K562 (cell line): ENCODE measurements around the gene PPP1R14C. TPM values are rescaled to one million over a fixed set of nuclear protein-coding genes. Genes with fewer than 3 reads are reported as not detected.
A peak's percentile ranks its signal among the peaks of the same experiment; 100 is the strongest.

ENCODE experiments used
- BCL6 ChIP-seq: fragments of 250-450 bp; sonication (Bioruptor Pico); IDR thresholded peaks from 2 replicates; pipeline ENCODE4 v1.4.0; 2020
- CHD2 ChIP-seq: IDR thresholded peaks from 2 replicates; pipeline ENCODE4 v1.6.1; 2011; ENCODE audit warnings: low read depth, low read length
- PML ChIP-seq: IDR thresholded peaks from 2 replicates; pipeline ENCODE4 v1.6.1; 2012; ENCODE audit warnings: low read length, inconsistent platforms
- TEAD2 ChIP-seq: fragments of 450-650 bp; IDR thresholded peaks from 2 replicates; pipeline ENCODE4 v1.6.1; 2016; ENCODE audit warnings: missing genetic modification characterization, control low read depth, missing compliant biosample characterization
- ZNF239 ChIP-seq: fragments of 250-450 bp; sonication (Bioruptor Pico); IDR thresholded peaks from 2 replicates; pipeline ENCODE4 v1.4.0; 2020; ENCODE audit warnings: mild to moderate bottlenecking
- ZSCAN32 ChIP-seq: fragments of 450-650 bp; formaldehyde crosslinking; IDR thresholded peaks from 2 replicates; pipeline ENCODE4 v1.4.0; 2020; ENCODE audit warnings: mild to moderate bottlenecking, moderate library complexity
- polyA plus RNA-seq, 8 experiments: library from polyadenylated mRNA; depleted of rRNA in 4 of 8; stranded (reverse) in 5 of 8; unstranded in 3 of 8; fragments of >200 nt; fragmentation: Nextera tagmentation in 2 of 8; fragmentation: Illumina TruSeq in 1 of 8; extraction: Ambion mirVana in 2 of 8; extraction: Trizol in 1 of 8; gene quantifications; 2 replicates each; pipeline versions ENCODE4 v1.2.1 to v1.2.3, GENCODE V29; 2011 to 2014; ENCODE audit warnings: inconsistent platforms in 1 of 8, missing spikeins in 1 of 8
- total RNA-seq, 7 experiments: library from RNA; depleted of rRNA in 6 of 7; stranded (reverse); fragments of >200 nt in 6 of 7; fragmentation: Illumina TruSeq in 2 of 7; extraction: Trizol in 2 of 7; gene quantifications; 2 replicates each; pipeline versions ENCODE4 v1.2.1 to v1.2.3, GENCODE V29; 2011 to 2021; ENCODE audit warnings: low replicate concordance in 1 of 7
- TF ChIP-seq, protein P1 (sequence below): IDR thresholded peaks from 2 replicates; pipeline ENCODE4 v1.6.1; 2014; ENCODE audit warnings: antibody characterized with exemption
- TF ChIP-seq, protein P2 (sequence below): sonication (generic); formaldehyde crosslinking; IDR thresholded peaks from 2 replicates; pipeline ENCODE4 v1.8.1; 2023; ENCODE audit warnings: mild to moderate bottlenecking, missing genetic modification reagents
- TF ChIP-seq, protein P3 (sequence below): fragments of 450-650 bp; IDR thresholded peaks from 2 replicates; pipeline ENCODE4 v1.6.1; 2018; ENCODE audit not compliant: partially characterized antibody
- TF ChIP-seq, protein P4 (sequence below): fragments of 450-650 bp; IDR thresholded peaks from 2 replicates; pipeline ENCODE4 v1.6.1; 2016; ENCODE audit warnings: low read depth
- TF ChIP-seq, protein P5 (sequence below): fragments of 450-650 bp; formaldehyde crosslinking; conservative IDR thresholded peaks from 2 replicates; pipeline ENCODE4 v1.4.0; 2022; ENCODE audit warnings: mild to moderate bottlenecking, missing genetic modification characterization

PPP1R14C gene
- total and polyA plus RNA-seq, 9 of the 15 experiments (the other 6 are each of a cell fraction or from before 2014, with no cell fraction given) = 4.5 to 16.6 (median 11.9) TPM

DNA sequence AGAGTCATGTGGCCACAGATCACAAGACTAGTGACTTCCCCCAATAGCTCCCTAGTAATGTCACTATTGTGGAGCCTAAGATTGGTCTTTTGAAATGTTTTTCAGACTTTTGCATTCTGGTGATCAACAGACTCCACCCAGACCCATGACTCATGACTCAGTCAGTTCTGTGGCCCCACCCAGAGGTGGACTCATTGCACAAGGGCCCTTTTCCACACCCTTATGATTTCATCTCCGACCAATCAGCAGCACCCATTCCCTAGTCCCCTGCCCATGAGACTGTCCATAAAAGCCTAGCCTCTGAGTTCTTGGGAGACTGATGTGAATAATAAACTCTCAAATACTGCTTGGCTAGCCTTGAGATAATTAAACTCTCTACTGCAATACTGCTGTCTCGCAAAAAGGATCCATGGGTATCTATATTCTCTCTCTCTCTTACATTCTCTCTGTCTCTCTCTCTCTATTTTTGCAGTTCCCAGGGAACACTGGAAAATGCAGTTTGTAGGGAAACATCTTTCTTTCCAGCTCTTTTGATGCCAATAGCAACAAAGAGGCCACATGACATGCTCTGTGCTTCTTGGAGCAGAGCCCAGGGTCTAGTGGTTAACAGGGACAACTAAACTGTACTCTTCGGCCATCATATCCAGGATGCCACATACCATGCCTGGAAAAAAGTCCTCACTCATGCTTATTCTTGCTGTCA is 154.6 kb downstream of the PPP1R14C start (continued):
- TF ChIP-seq BCL6 (CRISPR knock-in tag) = no peak
- TF ChIP-seq ZSCAN32 (CRISPR knock-in tag) = no peak
- TF ChIP-seq CHD2 = no peak
- TF ChIP-seq, protein P1, sequence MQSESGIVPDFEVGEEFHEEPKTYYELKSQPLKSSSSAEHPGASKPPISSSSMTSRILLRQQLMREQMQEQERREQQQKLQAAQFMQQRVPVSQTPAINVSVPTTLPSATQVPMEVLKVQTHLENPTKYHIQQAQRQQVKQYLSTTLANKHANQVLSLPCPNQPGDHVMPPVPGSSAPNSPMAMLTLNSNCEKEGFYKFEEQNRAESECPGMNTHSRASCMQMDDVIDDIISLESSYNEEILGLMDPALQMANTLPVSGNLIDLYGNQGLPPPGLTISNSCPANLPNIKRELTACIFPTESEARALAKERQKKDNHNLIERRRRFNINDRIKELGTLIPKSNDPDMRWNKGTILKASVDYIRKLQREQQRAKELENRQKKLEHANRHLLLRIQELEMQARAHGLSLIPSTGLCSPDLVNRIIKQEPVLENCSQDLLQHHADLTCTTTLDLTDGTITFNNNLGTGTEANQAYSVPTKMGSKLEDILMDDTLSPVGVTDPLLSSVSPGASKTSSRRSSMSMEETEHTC = peak; percentile 59; the same call in 1 of the 2 replicates
- TF ChIP-seq TEAD2 = no peak
- TF ChIP-seq, protein P2, sequence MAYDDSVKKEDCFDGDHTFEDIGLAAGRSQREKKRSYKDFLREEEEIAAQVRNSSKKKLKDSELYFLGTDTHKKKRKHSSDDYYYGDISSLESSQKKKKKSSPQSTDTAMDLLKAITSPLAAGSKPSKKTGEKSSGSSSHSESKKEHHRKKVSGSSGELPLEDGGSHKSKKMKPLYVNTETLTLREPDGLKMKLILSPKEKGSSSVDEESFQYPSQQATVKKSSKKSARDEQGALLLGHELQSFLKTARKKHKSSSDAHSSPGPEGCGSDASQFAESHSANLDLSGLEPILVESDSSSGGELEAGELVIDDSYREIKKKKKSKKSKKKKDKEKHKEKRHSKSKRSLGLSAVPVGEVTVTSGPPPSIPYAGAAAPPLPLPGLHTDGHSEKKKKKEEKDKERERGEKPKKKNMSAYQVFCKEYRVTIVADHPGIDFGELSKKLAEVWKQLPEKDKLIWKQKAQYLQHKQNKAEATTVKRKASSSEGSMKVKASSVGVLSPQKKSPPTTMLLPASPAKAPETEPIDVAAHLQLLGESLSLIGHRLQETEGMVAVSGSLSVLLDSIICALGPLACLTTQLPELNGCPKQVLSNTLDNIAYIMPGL (CRISPR knock-in tag) = no peak
- TF ChIP-seq, protein P3, sequence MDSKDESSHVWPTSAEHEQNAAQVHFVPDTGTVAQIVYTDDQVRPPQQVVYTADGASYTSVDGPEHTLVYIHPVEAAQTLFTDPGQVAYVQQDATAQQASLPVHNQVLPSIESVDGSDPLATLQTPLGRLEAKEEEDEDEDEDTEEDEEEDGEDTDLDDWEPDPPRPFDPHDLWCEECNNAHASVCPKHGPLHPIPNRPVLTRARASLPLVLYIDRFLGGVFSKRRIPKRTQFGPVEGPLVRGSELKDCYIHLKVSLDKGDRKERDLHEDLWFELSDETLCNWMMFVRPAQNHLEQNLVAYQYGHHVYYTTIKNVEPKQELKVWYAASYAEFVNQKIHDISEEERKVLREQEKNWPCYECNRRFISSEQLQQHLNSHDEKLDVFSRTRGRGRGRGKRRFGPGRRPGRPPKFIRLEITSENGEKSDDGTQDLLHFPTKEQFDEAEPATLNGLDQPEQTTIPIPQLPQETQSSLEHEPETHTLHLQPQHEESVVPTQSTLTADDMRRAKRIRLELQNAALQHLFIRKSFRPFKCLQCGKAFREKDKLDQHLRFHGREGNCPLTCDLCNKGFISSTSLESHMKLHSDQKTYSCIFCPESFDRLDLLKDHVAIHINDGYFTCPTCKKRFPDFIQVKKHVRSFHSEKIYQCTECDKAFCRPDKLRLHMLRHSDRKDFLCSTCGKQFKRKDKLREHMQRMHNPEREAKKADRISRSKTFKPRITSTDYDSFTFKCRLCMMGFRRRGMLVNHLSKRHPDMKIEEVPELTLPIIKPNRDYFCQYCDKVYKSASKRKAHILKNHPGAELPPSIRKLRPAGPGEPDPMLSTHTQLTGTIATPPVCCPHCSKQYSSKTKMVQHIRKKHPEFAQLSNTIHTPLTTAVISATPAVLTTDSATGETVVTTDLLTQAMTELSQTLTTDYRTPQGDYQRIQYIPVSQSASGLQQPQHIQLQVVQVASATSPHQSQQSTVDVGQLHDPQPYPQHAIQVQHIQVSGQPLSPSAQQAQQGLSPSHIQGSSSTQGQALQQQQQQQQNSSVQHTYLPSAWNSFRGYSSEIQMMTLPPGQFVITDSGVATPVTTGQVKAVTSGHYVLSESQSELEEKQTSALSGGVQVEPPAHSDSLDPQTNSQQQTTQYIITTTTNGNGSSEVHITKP = no peak
- TF ChIP-seq, protein P4, sequence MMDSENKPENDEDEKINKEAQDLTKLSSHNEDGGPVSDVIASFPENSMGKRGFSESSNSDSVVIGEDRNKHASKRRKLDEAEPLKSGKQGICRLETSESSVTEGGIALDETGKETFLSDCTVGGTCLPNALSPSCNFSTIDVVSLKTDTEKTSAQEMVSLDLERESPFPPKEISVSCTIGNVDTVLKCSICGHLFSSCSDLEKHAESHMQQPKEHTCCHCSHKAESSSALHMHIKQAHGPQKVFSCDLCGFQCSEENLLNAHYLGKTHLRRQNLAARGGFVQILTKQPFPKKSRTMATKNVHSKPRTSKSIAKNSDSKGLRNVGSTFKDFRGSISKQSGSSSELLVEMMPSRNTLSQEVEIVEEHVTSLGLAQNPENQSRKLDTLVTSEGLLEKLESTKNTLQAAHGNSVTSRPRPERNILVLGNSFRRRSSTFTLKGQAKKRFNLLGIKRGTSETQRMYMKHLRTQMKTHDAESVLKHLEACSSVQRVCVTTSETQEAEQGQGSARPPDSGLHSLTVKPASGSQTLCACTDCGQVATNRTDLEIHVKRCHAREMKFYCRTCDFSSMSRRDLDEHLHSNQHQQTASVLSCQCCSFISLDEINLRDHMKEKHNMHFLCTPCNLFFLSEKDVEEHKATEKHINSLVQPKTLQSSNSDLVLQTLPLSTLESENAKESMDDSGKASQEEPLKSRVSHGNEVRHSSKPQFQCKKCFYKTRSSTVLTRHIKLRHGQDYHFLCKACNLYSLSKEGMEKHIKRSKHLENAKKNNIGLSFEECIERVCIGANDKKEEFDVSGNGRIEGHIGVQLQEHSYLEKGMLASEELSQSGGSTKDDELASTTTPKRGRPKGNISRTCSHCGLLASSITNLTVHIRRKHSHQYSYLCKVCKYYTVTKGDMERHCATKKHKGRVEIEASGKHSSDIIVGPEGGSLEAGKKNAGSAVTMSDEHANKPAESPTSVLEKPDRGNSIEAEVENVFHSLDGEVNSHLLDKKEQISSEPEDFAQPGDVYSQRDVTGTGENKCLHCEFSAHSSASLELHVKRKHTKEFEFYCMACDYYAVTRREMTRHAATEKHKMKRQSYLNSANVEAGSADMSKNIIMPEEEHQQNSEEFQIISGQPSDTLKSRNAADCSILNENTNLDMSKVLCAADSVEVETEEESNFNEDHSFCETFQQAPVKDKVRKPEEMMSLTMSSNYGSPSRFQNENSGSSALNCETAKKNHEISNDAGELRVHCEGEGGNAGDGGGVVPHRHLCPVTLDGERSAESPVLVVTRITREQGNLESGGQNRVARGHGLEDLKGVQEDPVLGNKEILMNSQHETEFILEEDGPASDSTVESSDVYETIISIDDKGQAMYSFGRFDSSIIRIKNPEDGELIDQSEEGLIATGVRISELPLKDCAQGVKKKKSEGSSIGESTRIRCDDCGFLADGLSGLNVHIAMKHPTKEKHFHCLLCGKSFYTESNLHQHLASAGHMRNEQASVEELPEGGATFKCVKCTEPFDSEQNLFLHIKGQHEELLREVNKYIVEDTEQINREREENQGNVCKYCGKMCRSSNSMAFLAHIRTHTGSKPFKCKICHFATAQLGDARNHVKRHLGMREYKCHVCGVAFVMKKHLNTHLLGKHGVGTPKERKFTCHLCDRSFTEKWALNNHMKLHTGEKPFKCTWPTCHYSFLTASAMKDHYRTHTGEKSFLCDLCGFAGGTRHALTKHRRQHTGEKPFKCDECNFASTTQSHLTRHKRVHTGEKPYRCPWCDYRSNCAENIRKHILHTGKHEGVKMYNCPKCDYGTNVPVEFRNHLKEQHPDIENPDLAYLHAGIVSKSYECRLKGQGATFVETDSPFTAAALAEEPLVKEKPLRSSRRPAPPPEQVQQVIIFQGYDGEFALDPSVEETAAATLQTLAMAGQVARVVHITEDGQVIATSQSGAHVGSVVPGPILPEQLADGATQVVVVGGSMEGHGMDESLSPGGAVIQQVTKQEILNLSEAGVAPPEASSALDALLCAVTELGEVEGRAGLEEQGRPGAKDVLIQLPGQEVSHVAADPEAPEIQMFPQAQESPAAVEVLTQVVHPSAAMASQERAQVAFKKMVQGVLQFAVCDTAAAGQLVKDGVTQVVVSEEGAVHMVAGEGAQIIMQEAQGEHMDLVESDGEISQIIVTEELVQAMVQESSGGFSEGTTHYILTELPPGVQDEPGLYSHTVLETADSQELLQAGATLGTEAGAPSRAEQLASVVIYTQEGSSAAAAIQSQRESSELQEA = no peak
- TF ChIP-seq, protein P5, sequence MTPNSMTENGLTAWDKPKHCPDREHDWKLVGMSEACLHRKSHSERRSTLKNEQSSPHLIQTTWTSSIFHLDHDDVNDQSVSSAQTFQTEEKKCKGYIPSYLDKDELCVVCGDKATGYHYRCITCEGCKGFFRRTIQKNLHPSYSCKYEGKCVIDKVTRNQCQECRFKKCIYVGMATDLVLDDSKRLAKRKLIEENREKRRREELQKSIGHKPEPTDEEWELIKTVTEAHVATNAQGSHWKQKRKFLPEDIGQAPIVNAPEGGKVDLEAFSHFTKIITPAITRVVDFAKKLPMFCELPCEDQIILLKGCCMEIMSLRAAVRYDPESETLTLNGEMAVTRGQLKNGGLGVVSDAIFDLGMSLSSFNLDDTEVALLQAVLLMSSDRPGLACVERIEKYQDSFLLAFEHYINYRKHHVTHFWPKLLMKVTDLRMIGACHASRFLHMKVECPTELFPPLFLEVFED = no peak
- TF ChIP-seq ZNF239 (CRISPR knock-in tag) = no peak
- no peak for TF ChIP-seq PML
